Amygdala (tissue), 56 donors: Measurements from ENCODE around the gene PHETA2.
A peak's percentile ranks its signal among the peaks of the same experiment; 100 is the strongest.
"Not testable (repeated sequence)": the region's sequence is repeated elsewhere in the genome, so short reads cannot be mapped to it uniquely, and the experiment has no call there.

Experiments used
- DNase-seq, 56 donors: peaks; one replicate each; lab custom pipeline; 2025; lab: John Stamatoyannopoulos, UW

The PHETA2 gene

DNA sequence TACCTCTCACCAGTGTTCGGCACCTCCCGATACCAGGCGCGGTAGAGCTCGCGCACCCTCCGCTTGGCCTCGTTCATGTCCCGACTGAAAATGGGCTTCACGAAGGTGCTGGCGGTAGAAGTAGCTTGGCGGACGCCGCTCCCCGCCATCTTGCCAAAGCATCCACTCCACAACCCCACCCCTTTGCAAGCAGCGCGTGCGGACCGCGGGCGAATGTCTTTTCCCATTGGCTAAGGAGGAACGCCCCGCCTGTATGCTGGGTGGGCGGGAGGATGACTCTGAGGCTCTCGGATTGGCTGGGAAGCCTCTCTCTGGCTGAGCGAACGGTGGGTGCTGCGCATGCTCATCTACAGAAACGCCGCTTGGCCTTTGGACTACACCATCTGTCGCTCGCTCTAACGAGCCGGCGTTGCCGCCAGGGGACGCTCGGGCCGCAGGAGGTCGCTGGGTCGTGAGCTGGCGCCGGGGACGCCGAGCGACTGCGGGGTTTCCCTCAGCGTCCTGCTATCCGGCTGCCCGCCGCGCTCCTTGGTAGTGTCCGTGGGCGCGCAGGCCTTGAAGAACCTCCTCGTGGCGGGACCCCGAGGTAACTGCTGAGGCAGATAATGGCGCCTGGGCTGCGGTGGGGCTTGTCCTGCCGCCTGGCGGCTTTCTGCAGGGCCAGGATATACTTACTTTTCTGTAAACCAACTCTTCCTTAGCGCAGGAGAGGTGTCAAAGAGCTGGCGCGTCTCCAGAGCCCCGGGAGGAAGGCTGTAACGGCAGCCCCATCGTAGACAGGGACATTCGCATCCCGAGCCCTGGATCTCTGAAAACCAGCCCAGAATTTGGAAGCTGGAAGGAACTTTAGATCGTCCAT is 16.8 kb downstream of the PHETA2 start, which contains the start of gene NDUFA6:
Gene NDUFA6 (minus strand): TSS at position 177 of the 859 bp plus-strand sequence. CDS start 28 bp downstream, at position 149.
- DNase-seq = peak; percentile 73 to 100 (median 99)

DNA sequence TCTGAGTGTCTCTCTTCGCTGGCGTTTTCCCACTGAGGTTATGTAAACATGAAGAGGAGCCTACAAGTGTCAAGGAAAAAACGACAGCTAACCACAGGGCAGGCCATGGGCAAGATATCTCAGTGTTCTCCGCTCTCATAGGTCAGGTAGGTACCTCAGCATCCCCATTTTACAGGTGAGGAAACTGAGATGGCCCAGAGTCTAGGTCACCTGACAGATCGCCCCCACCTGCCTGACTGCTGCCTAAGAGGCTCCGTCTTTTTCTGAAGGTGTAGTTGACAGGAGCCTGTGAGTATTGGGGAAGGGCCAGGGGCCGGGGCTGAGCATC is 17.4 kb downstream of the PHETA2 start:
- DNase-seq = no peak

- no peak for DNase-seq
These were observed 27.2 kb downstream of the PHETA2 start for GRCh38 chr22:42101199-42101598.

GRCh38 chr22:42104332-42104860 is 30.3 kb downstream of the PHETA2 start:
- DNase-seq = not testable (repeated sequence)

- DNase-seq = no peak
These were observed 34.8 kb downstream of the PHETA2 start for GRCh38 chr22:42108848-42109247.

GRCh38 chr22:42111798-42112197 is 37.8 kb downstream of the PHETA2 start:
- DNase-seq = no peak

DNA sequence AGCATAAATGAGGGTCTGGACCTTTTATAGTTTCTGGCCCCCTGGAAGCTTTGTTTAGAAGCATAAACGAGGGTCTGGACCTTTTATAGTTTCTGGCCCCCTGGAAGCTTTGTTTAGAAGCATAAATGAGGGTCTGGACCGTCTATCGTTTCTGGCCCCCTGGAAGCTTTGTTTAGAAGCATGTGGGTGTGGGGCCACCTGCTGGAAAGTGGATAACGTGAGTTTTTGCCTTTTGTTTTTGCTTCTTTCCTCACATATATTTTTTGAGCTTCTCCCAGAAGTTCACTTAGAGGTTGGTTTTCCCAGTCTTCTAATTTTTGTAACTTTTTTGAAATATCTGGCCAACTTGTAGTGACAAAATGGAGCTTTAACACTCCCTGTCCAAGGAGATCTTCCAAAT is 38.7 kb downstream of the PHETA2 start:
- DNase-seq = not testable (repeated sequence)

DNA sequence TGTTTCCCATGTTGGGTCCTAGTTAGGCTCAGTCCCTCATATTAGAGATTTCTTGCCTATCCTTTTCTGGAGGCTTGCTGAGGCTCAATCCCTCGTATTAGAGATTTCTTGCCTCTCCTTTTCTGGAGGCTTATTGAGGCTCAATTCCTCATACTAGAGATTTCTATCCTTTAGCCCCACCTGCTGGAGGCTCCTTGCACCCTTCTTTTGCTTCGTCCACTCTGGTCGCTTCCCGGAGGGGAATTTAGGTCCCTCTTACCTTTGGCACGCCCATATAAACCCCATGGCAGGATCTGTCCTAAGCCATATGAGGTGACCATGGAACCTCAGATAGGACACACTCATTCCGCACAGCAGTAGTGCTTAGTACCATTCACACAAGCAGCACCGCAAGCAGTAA is 40.7 kb downstream of the PHETA2 start:
- DNase-seq = peak in 2 of 56 donors; percentile 6 to 47

- not testable (repeated sequence) for DNase-seq
These were observed 41.4 kb downstream of the PHETA2 start for GRCh38 chr22:42115420-42115830.

GRCh38 chr22:42116848-42117424 is 42.9 kb downstream of the PHETA2 start:
- peak in 1 of 56 donors; percentile 10 for DNase-seq

GRCh38 chr22:42120231-42121021 is 46.4 kb downstream of the PHETA2 start:
- not testable (repeated sequence) for DNase-seq

DNA sequence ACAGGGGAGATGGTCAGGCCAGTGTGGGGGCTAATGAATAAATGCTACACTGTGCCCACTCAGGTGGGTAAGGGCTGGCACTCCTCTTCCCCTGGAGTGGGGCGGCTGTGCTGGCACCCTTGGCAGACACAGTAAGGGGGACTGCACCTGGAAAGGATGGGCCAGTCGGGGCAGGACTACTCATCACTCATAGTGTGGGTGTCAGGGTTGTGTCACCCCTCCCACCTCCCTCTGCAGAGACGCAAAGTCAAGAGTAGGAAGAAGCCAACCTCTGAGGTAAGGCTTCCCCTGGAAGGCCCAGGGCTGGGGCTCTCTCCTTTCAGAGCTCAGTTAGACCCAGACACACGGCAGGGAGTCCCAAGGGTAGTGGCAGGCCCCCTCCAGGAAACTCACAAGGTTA is 49.5 kb downstream of the PHETA2 start:
- not testable (repeated sequence) for DNase-seq

GRCh38 chr22:42127606-42128005 is 53.6 kb downstream of the PHETA2 start:
- DNase-seq = no peak

- not testable (repeated sequence) for DNase-seq
These were observed 54.0 kb downstream of the PHETA2 start for GRCh38 chr22:42128007-42128406.
